GM12878 (cell line): ENCODE results near the gene ACER3. TPM values are rescaled to one million over a fixed set of nuclear protein-coding genes. Genes with fewer than 3 reads are reported as not detected.

Source experiments
- ATAC-seq: fragments of 200-7000 bp; cut with Tn5 transposase; 3 replicates; pipeline ENCODE4 v1.9.1; 2020; ENCODE audit warnings: mild to moderate bottlenecking, moderate library complexity
- BruUV-seq: library from RNA; stranded (reverse); fragments of 400-500 nt; replicated peaks from 2 replicates; lab custom pipeline; 2021; lab: Mats Ljungman, UMichigan
- CTCF ChIA-PET: fragments of 300-600 bp; sonication (Branson Sonifier 250); formaldehyde crosslinking; extraction: SDS; loops from one replicate; lab custom pipeline; 2021; ENCODE audit warnings: inconsistent platforms; lab: Yijun Ruan, JAX
- POLR2A ChIA-PET: fragments of 350-600 bp; formaldehyde crosslinking; extraction: SDS; loops from one replicate; lab custom pipeline; 2021; ENCODE audit warnings: inconsistent platforms; lab: Charles Lee
- RAD21 ChIA-PET: fragments of 300-600 bp; sonication (Branson Sonifier 250); formaldehyde crosslinking; loops from one replicate; lab custom pipeline; 2023; ENCODE audit warnings: antibody characterized with exemption; ENCODE audit not compliant: unreplicated experiment; lab: Charles Lee
- SMC1A ChIA-PET: fragments of 300-600 bp; sonication (Branson Sonifier 250); formaldehyde crosslinking; loops from one replicate; lab custom pipeline; 2023; ENCODE audit not compliant: unreplicated experiment, uncharacterized antibody; lab: Charles Lee
- DNase-seq: peaks from one replicate; pipeline ENCODE4 v3.0.0-alpha.2; 2011; ENCODE audit warnings: low read depth, low spot score
- FAIRE-seq: peaks from 3 replicates; lab custom pipeline; 2011; peaks lifted over from hg19 to GRCh38; lab: Jason Lieb, UNC
- H2AFZ ChIP-seq: 2 replicates; pipeline ENCODE4 v1.6.0; 2011; ENCODE audit warnings: low read depth, low read length, control low read depth; ENCODE audit not compliant: control insufficient read depth
- H3K27ac ChIP-seq: 2 replicates; pipeline ENCODE4 v1.5.1; 2011; ENCODE audit warnings: control low read depth; ENCODE audit not compliant: control insufficient read depth, insufficient read depth
- H3K27me3 ChIP-seq, 2 experiments: replicated peaks in 1 of 2; 2 replicates each; pipeline versions ENCODE4 v1.6.0 to v1.6.1; 2011; ENCODE audit warnings: low read length in 1 of 2; ENCODE audit not compliant: control insufficient read depth in 2 of 2, insufficient read depth in 2 of 2
- H3K36me3 ChIP-seq, 2 experiments: 2 replicates each; pipeline ENCODE4 v1.5.1; 2011; ENCODE audit warnings: low read length in 1 of 2; ENCODE audit not compliant: control insufficient read depth in 2 of 2, insufficient read depth in 2 of 2
- H3K4me1 ChIP-seq: 2 replicates; pipeline ENCODE4 v1.6.1; 2011; ENCODE audit warnings: mild to moderate bottlenecking, low read length, moderate library complexity, mixed read lengths; ENCODE audit not compliant: control insufficient read depth, insufficient read depth
- H3K4me2 ChIP-seq: 2 replicates; pipeline ENCODE4 v1.6.0; 2011; ENCODE audit warnings: control low read depth; ENCODE audit not compliant: control insufficient read depth, insufficient read depth
- H3K4me3 ChIP-seq: fragments of 200-600 bp; sonication (generic); 2 replicates; pipeline ENCODE4 v1.5.1; 2016
- H3K79me2 ChIP-seq: 2 replicates; pipeline ENCODE4 v1.6.0; 2011; ENCODE audit warnings: low read length; ENCODE audit not compliant: control insufficient read depth, insufficient read depth
- H3K9ac ChIP-seq: 2 replicates; pipeline ENCODE4 v1.8.0; 2011; ENCODE audit warnings: low read length, control low read depth, mixed read lengths; ENCODE audit not compliant: control insufficient read depth, insufficient read depth
- H3K9me3 ChIP-seq: replicated peaks from 3 replicates; pipeline ENCODE4 v1.5.1; 2011; ENCODE audit warnings: mild to moderate bottlenecking, low read length; ENCODE audit not compliant: control insufficient read depth, insufficient read depth
- H4K20me1 ChIP-seq: 2 replicates; pipeline ENCODE4 v1.6.0; 2011; ENCODE audit not compliant: control insufficient read depth, insufficient read depth
- ATF2 ChIP-seq: IDR thresholded peaks from 2 replicates; pipeline ENCODE4 v1.6.1; 2012; ENCODE audit warnings: low read length, inconsistent platforms
- CBX5 ChIP-seq: sonication (generic); IDR thresholded peaks from 2 replicates; pipeline ENCODE4 v1.6.1; 2016; ENCODE audit warnings: low read depth, moderate library complexity, mild to moderate bottlenecking, inconsistent platforms
- CHD1 ChIP-seq: IDR thresholded peaks from 2 replicates; pipeline ENCODE4 v1.6.1; 2012; ENCODE audit warnings: low read depth, low read length, improper control_type of control experiment
- CHD4 ChIP-seq: fragments of 200-600 bp; sonication (generic); IDR thresholded peaks from 2 replicates; pipeline ENCODE4 v1.6.1; 2016; ENCODE audit warnings: mild to moderate bottlenecking
- CREB1 ChIP-seq: IDR thresholded peaks from 2 replicates; pipeline ENCODE4 v1.6.1; 2012; ENCODE audit warnings: low read depth, mild to moderate bottlenecking, inconsistent platforms
- EGR1 ChIP-seq, 2 experiments: IDR thresholded peaks; 1 replicate in 1 of 2; 2 replicates in 1 of 2; pipeline ENCODE4 v1.6.1; 2011 to 2012; ENCODE audit warnings: low read depth in 2 of 2, low read length in 2 of 2, borderline replicate concordance in 1 of 2, mild to moderate bottlenecking in 1 of 2, moderate library complexity in 1 of 2
- EP300 ChIP-seq, 2 experiments: fragments of 150-350 bp in 1 of 2; IDR thresholded peaks; 2 replicates each; pipeline ENCODE4 v1.6.1; 2011 to 2012; ENCODE audit warnings: low read depth in 2 of 2, low read length in 2 of 2, borderline replicate concordance in 1 of 2, improper control_type of control experiment in 1 of 2, inconsistent platforms in 1 of 2; ENCODE audit not compliant: control insufficient read depth in 1 of 2
- HDAC6 ChIP-seq: fragments of 200-600 bp; sonication (generic); IDR thresholded peaks from one replicate; pipeline ENCODE4 v1.8.0; 2017; ENCODE audit warnings: antibody characterized with exemption; ENCODE audit not compliant: unreplicated experiment
- NFYA ChIP-seq: IDR thresholded peaks from 2 replicates; pipeline ENCODE4 v1.6.1; 2011; ENCODE audit warnings: low read depth, mild to moderate bottlenecking, low read length, improper control_type of control experiment, borderline replicate concordance
- NFYB ChIP-seq: IDR thresholded peaks from 2 replicates; pipeline ENCODE4 v1.6.1; 2011; ENCODE audit warnings: low read depth, mild to moderate bottlenecking, low read length, improper control_type of control experiment, moderate library complexity; ENCODE audit not compliant: insufficient read depth
- NR2C2 ChIP-seq: IDR thresholded peaks from 2 replicates; pipeline ENCODE4 v1.6.1; 2011; ENCODE audit warnings: borderline replicate concordance, low read depth; ENCODE audit not compliant: control insufficient read depth, insufficient read length
- PRDM15 ChIP-seq: fragments of 450-650 bp; formaldehyde crosslinking; IDR thresholded peaks from 2 replicates; pipeline ENCODE4 v1.4.0; 2020; ENCODE audit warnings: mild to moderate bottlenecking, moderate library complexity
- RB1 ChIP-seq: fragments of 450-650 bp; formaldehyde crosslinking; IDR thresholded peaks from 2 replicates; pipeline ENCODE4 v1.6.1; 2017; ENCODE audit warnings: mild to moderate bottlenecking, borderline replicate concordance
- RCOR1 ChIP-seq: conservative IDR thresholded peaks from 2 replicates; pipeline ENCODE4 v1.6.1; 2012; ENCODE audit warnings: low read depth, low read length, improper control_type of control experiment
- SMAD1 ChIP-seq: fragments of 450-650 bp; IDR thresholded peaks from 2 replicates; pipeline ENCODE4 v1.6.1; 2018; ENCODE audit warnings: mild to moderate bottlenecking, low read depth; ENCODE audit not compliant: partially characterized antibody
- SRF ChIP-seq, 2 experiments: IDR thresholded peaks; 2 replicates each; pipeline ENCODE4 v1.6.1; 2011; ENCODE audit warnings: low read depth in 2 of 2, low read length in 2 of 2, mild to moderate bottlenecking in 1 of 2, moderate library complexity in 1 of 2
- STAT3 ChIP-seq: IDR thresholded peaks from 2 replicates; pipeline ENCODE4 v1.6.1; 2011; ENCODE audit warnings: low read depth, low read length, improper control_type of control experiment
- WRNIP1 ChIP-seq: IDR thresholded peaks from 2 replicates; pipeline ENCODE4 v1.6.1; 2011; ENCODE audit warnings: low read depth, low read length, improper control_type of control experiment, borderline replicate concordance
- in situ Hi-C: fragments of 300-500 bp; cut with MboI; formaldehyde crosslinking; loops from 9 replicates; pipeline ENCODE4 v1.14.3; 2018; ENCODE audit warnings: mixed read lengths
- intact Hi-C: fragments of 100-400 bp; cut with micrococcal nuclease; formaldehyde crosslinking; loops from one replicate; pipeline ENCODE4 v1.14.2; 2022; ENCODE audit not compliant: unreplicated experiment
- polyA plus RNA-seq, 11 experiments: library from polyadenylated mRNA; depleted of rRNA in 4 of 11; unstranded in 6 of 11; stranded (reverse) in 5 of 11; fragments of >200 nt; fragmentation: Nextera tagmentation in 4 of 11; fragmentation: Illumina TruSeq in 1 of 11; extraction: Ambion mirVana in 4 of 11; extraction: Trizol in 1 of 11; gene quantifications; 1 replicate in 1 of 11; 2 replicates in 10 of 11; pipeline versions ENCODE4 v1.2.1 to v1.2.3, GENCODE V29; 2011 to 2016; ENCODE audit warnings: inconsistent platforms in 2 of 11, missing spikeins in 2 of 11, low read depth in 1 of 11
- total RNA-seq, 4 experiments: library from RNA; depleted of rRNA in 3 of 4; stranded (reverse); fragments of >200 nt in 3 of 4; fragmentation: Illumina TruSeq in 1 of 4; extraction: Trizol in 1 of 4; gene quantifications; 2 replicates each; pipeline versions ENCODE4 v1.2.1 to v1.2.3, GENCODE V29; 2013 to 2021

ACER3 gene
- total and polyA plus RNA-seq, 10 of the 15 experiments (the other 5 are each of a cell fraction or from before 2014, with no cell fraction given), result 2.8 to 17.4 (median 10.3) TPM

GRCh38 chr11:77003963-77004362, 143.2 kb downstream of the ACER3 start (continued):
- TF ChIP-seq CHD1, result no peak
- no peak for TF ChIP-seq EGR1 (IDR thresholded peaks at IDR 0.05; ENCODE audit: borderline replicate concordance in 1 of 2, low read depth in 2 of 2, low read length in 2 of 2)

- DNase-seq, result no peak
- ChIA-PET POLR2A (interaction anchor here (1.1 kb wide), 1 partner anchor 29 kb away, joined by 3 read pairs; no protein-coding TSS in a partner anchor), RAD21 (no interaction called here), SMC1A (no interaction called here), CTCF (interaction anchor here (1.5 kb wide), 1 partner anchor 90 kb away, joined by 4 read pairs; no protein-coding TSS in a partner anchor)
- intact Hi-C loops (no loop called here), in situ Hi-C loops (no loop called here)
- no peaks in the 10 kb centered on the region for H3K27me3 ChIP-seq
- no peak overlapping the region for H3K4me3 ChIP-seq
- H3K9me3 ChIP-seq, result no peaks in the 10 kb centered on the region; the same call in 2 of the 3 replicates
- H4K20me1 ChIP-seq, result no peaks in the 10 kb centered on the region
- H3K4me2 ChIP-seq, result no peak overlapping the region
- H3K9ac ChIP-seq, result no peak overlapping the region
- no peak for FAIRE-seq
- TF ChIP-seq CREB1 (no peak), CHD4 (no peak), SRF (IDR thresholded peaks at IDR 0.05; ENCODE audit: low read depth in 2 of 2, low read length in 2 of 2) (no peak), SMAD1 (no peak), WRNIP1 (no peak), EP300 (IDR thresholded peaks at IDR 0.05; ENCODE audit: borderline replicate concordance in 1 of 2, control insufficient read depth in 1 of 2, low read depth in 2 of 2, low read length in 2 of 2) (no peak), RB1 (no peak), NFYB (no peak), PRDM15 (CRISPR knock-in tag) (no peak), RCOR1 (no peak), HDAC6 (no peak), CBX5 (no peak), STAT3 (no peak), ATF2 (no peak), NFYA (no peak), NR2C2 (no peak)
- no peaks in the 10 kb centered on the region for H3K4me1 ChIP-seq
- no peak overlapping the region for H3K27ac ChIP-seq
- no peaks in the 10 kb centered on the region for H3K36me3 ChIP-seq
- H3K79me2 ChIP-seq, result no peaks in the 10 kb centered on the region
- no peak for ATAC-seq
- no TSS peak for BruUV-seq
- H2AFZ ChIP-seq, result no peak overlapping the region
These were observed 148.9 kb downstream of the ACER3 start for GRCh38 chr11:77009533-77010160.
